ENCODE results near the gene AHCY.
"Not testable (repeated sequence)": the region's sequence is repeated elsewhere in the genome, so short reads cannot be mapped to it uniquely, and the experiment has no call there.

AHCY gene

DNA sequence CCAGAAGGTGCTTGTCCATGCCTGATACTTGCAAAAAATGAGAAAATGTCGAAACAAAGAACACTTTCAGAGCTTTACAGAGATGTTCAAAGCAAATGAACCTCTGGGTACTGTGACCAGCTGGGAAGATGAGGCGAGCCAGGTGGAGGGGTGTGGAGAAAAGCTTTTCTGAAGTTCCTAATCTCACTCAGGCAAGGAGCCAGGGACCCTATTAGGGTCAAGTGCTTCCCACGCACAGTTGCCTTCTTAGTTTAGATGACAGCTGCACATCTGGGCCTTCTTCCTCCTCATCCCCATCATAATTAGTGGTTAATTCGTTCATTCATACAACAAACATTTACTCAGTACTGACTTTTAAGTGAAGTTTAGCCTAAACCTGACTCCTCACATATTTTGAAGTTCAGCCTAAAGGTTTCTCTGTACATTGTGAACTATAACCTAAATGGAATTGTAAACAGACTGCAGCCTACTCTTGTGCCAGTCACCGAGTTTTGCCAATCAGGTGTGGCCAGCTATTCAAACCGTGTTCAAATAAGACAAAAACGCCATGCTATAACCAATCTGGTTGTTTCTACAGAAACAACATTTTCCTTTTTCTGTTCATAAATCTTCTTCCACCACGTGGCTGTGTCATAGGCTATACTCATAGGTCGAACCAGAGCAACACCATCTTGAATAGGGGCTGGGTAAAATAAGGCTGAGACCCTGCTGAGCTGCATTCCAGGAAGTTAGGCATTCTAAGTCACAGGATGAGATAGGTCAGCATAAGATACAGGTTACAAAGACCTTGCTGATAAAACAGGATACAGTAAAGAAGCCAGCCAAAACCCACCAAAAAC, 19.3 kb upstream of the AHCY start:
- DNase-seq (ENCODE audit: low spot score): no peak

GRCh38 chr20:34320861-34321260, 17.7 kb upstream of the AHCY start:
- no peak for DNase-seq (ENCODE audit: low spot score)

DNA sequence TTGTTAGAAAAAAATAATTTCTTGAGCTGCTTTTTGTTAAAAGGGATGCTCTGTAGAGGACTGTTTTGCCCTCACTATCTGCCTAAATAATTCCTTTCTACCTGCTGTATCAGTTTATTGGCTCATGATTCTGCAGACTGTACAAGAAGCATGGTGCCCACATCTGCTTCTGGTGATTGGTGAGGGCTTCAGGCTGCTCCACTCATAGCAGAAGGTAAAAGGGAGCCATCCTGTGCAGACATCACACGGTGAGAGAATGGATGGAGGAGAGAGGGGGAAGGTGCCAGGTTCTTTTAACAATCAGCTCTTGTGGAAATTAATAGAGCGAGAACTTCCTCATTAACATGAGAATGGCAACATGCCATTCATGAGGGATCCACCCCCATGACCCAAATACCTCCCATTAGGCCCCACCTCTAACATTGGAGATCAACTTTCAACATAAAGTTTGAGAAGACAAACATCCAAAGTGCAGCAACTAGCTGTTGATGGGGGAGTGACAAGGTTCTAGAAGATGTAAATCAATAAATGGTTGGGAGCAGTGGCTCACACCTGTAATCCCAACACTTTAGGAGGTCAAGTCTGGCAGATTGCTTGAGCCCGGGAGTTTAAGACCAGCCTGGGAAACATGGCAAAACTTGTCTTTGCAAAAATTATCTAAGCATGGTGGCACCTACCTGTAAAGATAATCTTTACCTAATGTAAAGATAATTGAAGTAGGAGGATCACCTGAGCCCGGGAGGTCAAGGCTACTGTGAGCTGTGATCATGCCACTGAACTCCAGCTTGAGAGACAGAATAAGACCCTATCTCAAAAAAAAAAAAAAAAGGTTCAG, 15.7 kb upstream of the AHCY start:
- DNase-seq (ENCODE audit: low spot score): no peak

- DNase-seq (ENCODE audit: low spot score): no peak
These were observed 13.2 kb upstream of the AHCY start for GRCh38 chr20:34316196-34316814.

DNA sequence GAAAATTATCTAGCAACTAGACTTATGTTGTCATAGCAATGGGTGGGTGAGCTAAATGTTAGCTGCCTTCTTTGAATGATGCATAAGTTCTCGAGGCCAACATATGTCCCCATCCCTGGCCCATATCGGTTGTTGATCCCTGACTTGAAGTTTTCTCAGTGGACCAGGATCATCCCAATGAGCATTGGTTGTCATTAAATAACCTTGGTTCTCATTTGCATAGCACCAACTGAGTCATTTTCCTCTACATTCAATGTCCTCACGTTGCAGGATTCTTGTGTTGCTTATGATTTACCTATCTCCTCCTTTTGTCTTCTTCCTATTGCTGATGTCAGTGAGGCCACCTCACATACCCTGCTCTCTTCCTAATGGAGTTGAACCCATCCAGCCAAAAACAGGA, 12.1 kb upstream of the AHCY start:
- DNase-seq (ENCODE audit: low spot score): no peak

GRCh38 chr20:34312544-34313217, 9.5 kb upstream of the AHCY start:
- peak; percentile 89 for DNase-seq (ENCODE audit: low spot score)

DNA sequence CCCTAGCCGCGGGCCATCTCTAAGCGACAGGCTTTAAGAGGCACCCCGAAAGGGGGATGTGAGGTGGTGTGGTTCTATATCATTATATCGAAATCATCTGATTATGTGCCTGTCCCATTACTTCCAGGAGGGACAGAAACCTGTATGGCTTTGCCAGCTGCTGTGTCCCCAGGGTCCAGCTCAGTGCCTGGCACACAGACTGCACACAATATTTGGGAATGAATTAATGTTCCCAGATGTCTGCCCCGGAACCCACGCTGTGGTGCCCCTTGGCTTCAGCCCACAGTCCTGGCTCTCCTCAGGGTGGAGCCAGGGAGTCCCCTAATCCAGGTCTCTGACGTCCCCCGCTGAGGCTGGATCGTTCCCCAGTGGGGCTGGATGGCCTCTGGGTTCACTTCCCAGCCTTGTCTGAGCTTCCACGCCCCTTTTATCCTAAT, 8.9 kb upstream of the AHCY start:
- no peak for DNase-seq (ENCODE audit: low spot score)

DNA sequence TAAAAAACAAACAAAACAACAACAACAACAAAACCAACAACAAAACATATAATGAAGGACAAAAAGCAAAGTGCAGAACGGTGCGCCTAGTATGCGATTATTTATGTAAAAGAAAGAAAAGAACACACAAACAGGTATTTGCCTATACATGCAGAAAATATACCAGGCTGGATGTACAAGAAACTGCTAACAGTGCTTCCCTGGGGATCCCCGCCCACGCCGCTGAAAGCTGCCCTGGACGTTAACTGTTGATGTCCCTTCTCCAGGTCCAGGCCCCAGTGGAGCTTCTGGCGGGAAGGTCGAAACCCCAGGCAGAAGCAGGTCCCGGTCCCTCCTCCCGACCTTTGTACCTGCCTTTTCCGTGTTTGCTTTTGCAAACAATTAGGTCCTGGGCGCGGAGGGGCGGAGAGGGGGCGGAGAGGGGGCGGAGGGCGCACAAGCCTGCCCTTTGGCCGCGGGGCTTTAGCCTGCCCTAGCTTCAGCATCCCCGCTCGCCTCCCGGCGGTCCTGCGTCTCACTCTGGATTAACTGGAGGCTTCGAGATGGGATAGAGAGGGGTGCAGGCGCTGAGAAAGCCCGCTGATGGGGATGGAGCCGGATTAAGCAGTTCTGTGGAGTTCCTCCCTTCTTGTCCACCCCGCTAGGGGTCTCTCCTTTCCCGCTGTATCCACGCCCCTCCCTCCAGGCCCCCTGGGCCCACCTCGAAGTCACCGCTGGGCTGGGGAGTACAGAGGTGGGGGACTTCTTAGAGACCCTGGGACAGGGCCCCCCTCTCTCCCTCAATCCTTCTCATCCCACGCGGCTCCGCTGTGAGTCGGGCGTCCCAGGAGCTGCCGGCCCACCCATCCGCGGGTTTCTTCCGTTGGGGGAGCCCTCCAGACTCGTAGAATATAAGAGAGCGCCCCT, 8.2 kb upstream of the AHCY start:
- no peak for DNase-seq (ENCODE audit: low spot score)

- DNase-seq (ENCODE audit: low spot score): no peak
These were observed 7.4 kb upstream of the AHCY start for GRCh38 chr20:34310481-34311117.

DNA sequence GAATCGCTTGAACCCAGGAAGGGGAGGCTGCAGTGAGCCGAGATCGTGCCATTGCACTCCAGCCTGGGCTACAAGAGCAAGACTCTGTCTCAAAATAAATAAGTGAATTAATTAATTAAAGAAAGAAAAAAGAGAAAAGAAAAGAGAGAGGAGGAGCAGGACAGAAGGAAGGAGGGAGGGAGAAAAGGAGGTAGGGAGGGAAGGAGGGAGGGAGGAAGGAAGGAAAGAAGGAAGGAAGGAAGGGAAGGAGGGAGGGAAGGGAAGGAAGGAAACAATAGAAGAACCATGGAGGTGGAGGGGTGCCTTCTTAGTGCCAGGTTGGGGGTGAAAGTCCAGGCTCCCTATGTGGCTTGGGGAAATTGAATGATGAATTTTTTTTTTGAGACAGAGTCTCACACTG, 6.5 kb upstream of the AHCY start:
- DNase-seq (ENCODE audit: low spot score): no peak

DNA sequence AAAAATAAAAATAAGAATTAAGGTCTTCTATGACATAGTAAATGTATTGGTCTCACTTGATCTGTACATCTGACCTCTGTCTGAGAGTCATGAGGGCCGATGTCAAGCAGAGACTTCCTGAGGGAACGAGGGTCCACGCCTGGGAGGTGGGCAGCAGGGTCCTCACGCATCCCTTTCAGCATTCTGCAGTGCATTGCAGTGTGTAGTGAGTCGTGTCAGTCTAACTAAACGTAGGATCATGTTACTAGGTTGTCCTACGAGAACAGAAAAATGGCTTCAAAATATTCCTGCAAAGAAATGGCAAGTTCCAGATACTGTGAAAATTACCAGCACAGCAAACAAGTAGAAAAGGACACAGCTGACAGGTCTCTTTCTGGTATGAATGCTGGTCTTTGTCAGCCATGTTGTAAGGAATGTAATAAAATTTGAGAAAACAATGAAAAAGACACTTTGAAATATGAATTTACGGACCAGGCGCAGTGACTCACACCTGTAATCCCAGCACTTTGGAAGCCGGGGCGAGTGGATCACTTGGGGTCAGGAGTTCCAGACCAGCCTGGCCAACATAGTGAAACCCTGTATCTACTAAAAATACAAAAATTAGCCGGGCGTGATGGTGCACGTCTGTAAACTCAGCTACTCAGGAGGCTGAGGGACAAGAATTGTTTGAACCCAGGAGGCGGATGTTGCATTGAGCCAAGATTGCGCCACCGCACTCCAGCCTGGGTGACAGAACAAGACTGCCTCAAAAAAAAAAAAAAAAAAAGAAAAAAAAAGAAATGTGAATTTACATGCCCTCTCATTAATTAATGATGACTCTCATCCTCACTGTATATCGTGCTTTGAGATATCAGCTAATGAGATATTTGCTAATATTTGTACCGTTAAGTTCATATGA, 2.4 kb upstream of the AHCY start:
- DNase-seq (ENCODE audit: low spot score): no peak

DNA sequence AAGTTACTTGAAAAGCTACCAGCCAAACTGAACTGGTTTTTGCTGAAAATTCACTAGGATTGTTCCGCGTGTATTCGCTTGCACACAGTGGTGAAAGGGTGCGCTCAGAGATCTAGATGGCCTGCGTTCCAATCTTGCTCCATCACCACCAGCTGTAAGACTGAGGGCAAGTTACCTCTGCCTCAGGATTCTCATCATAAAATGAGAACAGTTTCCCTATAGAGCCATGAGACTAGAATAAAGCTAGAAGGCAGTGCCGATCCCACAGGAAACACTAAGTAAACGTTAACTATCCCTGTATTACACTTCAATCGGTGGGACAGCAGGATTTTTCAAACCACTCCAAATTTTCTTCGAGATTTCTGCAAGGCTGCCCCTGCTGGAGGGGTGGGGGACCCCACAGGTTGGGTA, 838 bp downstream of the AHCY start:
- DNase-seq (ENCODE audit: low spot score): no peak

DNA sequence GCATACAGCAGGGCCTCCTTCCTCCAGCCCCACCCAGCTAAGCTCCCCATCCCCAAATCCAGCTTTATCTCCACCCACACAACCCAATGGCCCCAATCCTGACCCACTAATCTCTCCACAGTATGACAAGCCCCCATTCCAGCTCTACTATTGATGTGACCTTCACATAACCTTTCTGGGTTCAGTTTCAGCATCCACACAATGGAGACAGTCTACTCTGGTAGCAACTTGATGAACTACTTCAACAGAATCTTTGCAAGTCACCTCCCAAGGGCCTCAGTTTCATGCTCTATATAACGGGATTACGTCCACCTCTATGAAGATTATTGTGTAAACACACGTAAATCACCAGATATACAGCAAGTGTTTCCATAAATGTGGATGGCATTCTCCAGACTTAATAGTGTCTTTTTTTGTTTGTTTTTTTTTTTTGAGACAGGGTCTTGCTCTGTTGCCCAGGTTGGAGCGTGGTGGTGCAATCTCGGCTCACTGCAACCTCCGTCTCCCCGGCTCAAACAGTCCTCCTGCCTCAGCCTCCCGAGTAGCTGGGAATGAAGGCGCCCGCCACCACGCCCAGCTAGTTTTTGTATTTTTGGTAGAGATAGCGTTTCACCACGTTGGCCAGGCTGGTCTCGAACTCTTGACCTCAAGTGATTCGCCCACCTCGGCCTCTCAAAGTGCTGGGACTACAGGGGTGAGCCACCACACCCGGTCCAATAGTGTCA, 1.4 kb downstream of the AHCY start:
- no peak for DNase-seq (ENCODE audit: low spot score)

GRCh38 chr20:34300809-34301586, 2.2 kb downstream of the AHCY start:
- no peak for DNase-seq (ENCODE audit: low spot score)

DNA sequence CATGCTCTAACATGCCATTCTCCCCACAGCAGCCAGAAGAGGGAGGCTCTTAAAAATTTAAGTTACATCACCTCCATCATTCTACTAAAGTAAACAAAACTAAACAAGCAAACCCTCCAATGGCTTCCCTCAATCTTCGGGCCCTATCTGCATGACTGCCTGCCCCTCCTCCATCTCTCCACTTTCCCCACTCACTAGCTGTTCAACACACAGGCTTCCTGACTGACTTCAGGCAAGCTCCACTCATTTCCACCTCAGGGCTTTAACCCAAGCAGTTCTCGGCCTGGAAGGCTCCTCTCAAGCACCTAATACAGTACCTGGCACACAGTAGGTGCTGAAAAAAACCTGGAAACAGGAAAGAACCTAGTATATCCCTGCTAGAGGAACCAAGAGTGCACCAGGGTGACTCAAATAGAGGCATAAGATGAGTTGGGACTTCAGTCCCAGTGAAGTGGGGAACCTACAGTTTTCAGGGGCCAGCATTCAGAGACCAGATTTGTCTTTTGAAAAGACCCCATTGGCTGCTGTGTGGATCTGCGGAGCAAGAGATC, 2.8 kb downstream of the AHCY start:
- DNase-seq (ENCODE audit: low spot score): no peak

GRCh38 chr20:34299556-34300255, 3.4 kb downstream of the AHCY start:
- DNase-seq (ENCODE audit: low spot score): no peak

- not testable (repeated sequence) for DNase-seq (ENCODE audit: low spot score)
These were observed 4.8 kb downstream of the AHCY start for GRCh38 chr20:34298294-34298784.
